SH-SY5Y (cell line): Measurements from ENCODE around the gene ADARB1.

Source experiments
- GATA2 ChIP-seq: IDR thresholded peaks from 2 replicates; pipeline ENCODE4 v1.6.1; 2011; ENCODE audit warnings: mild to moderate bottlenecking, low read depth, low read length
- GATA3 ChIP-seq: IDR thresholded peaks from 2 replicates; pipeline ENCODE4 v1.6.1; 2011; ENCODE audit warnings: low read depth, mild to moderate bottlenecking, low read length, moderate library complexity

DNA sequence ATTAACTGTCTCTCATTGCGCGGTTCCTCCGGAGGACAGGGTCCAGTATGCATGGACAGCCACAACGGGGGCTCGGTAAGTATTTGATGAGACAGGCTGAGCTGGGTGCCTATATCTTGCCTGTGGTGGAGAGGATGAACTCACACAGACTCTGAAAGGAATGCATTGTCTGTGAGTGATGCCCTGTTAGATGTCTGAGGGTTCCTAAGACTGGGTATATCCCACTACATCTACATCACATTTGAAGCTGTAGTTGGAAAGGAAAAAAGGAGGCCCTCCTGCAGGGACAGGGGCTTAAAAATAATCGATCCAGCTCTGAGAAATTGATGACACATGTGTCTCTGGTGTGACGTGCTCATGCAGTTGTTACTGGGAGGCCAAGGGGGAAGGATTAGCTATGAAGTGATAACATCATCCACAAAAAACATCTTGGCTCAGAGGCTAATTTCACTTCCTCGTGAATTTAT is 1.9 kb downstream of the ADARB1 start:
- TF ChIP-seq GATA2, result no peak
- no peak for TF ChIP-seq GATA3
